Epithelial cell of esophagus (primary cell): ENCODE measurements around the gene SH2D3A.
"Not testable (repeated sequence)": the region's sequence is repeated elsewhere in the genome, so short reads cannot be mapped to it uniquely, and the experiment has no call there.

ENCODE experiments used
- DNase-seq: peaks from one replicate; pipeline ENCODE4 v3.0.0; 2010; ENCODE audit warnings: low read depth
- H3K4me3 ChIP-seq: 2 replicates; pipeline ENCODE4 v1.5.1; 2011; ENCODE audit warnings: mild to moderate bottlenecking, low read length, control low read depth
- CTCF ChIP-seq: IDR thresholded peaks from 2 replicates; pipeline ENCODE4 v1.5.1; 2011; ENCODE audit warnings: low read depth, mild to moderate bottlenecking, low read length, control low read depth, inconsistent platforms; ENCODE audit not compliant: insufficient read depth; ENCODE audit errors: missing control alignments

Gene SH2D3A

GRCh38 chr19:6774821-6775707, 7.8 kb upstream of the SH2D3A start:
- no peak for TF ChIP-seq CTCF
- no peak for DNase-seq
- no peak overlapping the region for H3K4me3 ChIP-seq

- H3K4me3 ChIP-seq = no peak overlapping the region
- no peak for DNase-seq
- no peak for TF ChIP-seq CTCF
Measured at GRCh38 chr19:6773323-6773931, 6.2 kb upstream of the SH2D3A start.

GRCh38 chr19:6772866-6773322, 5.7 kb upstream of the SH2D3A start:
- no peak for TF ChIP-seq CTCF
- H3K4me3 ChIP-seq = no peak overlapping the region
- no peak for DNase-seq

- TF ChIP-seq CTCF = no peak
- no peak within 1 kb of the TSS for H3K4me3 ChIP-seq
- DNase-seq = no peak
Measured at GRCh38 chr19:6772028-6772865, 5.0 kb upstream of the SH2D3A start, which contains the start of gene VAV1. Gene VAV1 (plus strand): TSS chr19:6772708. CDS start chr19:6772808, 100 bp downstream.

GRCh38 chr19:6771648-6772027, 4.4 kb upstream of the SH2D3A start:
- not testable (repeated sequence) for H3K4me3 ChIP-seq, DNase-seq

- peak; percentile 28 for DNase-seq
- no peak overlapping the region for H3K4me3 ChIP-seq
- no peak for TF ChIP-seq CTCF
Measured at GRCh38 chr19:6769006-6769619, 1.9 kb upstream of the SH2D3A start.
